ENCODE data around the gene ITFG2.
A peak's percentile ranks its signal among the peaks of the same experiment; 100 is the strongest.

Gene ITFG2

GRCh38 chr12:2772370-2772769, 40.1 kb upstream of the ITFG2 start:
- no peak for DNase-seq (ENCODE audit: low read depth)
- TF ChIP-seq, protein P1, sequence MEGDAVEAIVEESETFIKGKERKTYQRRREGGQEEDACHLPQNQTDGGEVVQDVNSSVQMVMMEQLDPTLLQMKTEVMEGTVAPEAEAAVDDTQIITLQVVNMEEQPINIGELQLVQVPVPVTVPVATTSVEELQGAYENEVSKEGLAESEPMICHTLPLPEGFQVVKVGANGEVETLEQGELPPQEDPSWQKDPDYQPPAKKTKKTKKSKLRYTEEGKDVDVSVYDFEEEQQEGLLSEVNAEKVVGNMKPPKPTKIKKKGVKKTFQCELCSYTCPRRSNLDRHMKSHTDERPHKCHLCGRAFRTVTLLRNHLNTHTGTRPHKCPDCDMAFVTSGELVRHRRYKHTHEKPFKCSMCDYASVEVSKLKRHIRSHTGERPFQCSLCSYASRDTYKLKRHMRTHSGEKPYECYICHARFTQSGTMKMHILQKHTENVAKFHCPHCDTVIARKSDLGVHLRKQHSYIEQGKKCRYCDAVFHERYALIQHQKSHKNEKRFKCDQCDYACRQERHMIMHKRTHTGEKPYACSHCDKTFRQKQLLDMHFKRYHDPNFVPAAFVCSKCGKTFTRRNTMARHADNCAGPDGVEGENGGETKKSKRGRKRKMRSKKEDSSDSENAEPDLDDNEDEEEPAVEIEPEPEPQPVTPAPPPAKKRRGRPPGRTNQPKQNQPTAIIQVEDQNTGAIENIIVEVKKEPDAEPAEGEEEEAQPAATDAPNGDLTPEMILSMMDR (IDR thresholded peaks at IDR 0.05; ENCODE audit: low read depth, low read length, missing control alignments): no peak
- no peak overlapping the region for H3K4me3 ChIP-seq (ENCODE audit: low read depth, low read length)

DNA sequence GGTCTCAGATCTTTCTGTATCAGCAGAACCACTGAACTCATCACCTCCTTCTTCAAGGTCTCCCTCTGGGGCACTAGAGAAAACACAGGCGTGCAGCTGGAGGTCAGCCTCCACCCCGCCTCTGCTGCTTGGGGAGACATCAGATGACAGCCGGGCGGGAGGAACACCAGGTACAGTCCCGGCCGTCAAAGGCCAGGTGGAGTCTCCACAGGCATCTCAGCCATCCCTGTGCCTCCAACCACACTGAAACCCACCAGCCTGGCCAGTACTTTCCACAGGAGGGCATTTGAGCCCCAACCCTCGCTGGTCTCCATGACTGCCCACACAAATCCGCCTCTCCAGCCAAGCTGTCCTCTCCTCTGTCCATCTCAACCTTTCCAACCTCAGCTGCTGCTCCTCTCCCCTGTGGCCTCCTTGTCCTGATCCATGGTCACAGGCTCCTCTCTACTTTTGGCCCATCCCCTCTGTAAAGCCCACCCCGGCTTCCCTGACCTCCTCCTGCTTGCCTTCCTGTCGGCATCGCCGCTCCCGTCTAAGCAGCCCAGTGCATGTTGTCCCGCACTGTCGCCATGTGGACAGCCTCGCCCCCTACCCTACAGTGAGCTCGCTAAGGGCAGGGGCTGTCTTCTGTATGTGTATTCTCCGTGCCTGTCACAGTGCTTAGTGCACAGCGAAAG, 39.1 kb upstream of the ITFG2 start:
- DNase-seq (ENCODE audit: low read depth): no peak
- no peak overlapping the region for H3K4me3 ChIP-seq (ENCODE audit: low read depth, low read length)
- TF ChIP-seq, protein P1 (IDR thresholded peaks at IDR 0.05; ENCODE audit: low read depth, low read length, missing control alignments): no peak

- no peak overlapping the region for H3K4me3 ChIP-seq (ENCODE audit: low read depth, low read length)
- TF ChIP-seq, protein P1 (IDR thresholded peaks at IDR 0.05; ENCODE audit: low read depth, low read length, missing control alignments): no peak
- DNase-seq (ENCODE audit: low read depth): no peak
Observed at GRCh38 chr12:2775431-2775830, 37.0 kb upstream of the ITFG2 start.

GRCh38 chr12:2776129-2776806, 36.2 kb upstream of the ITFG2 start:
- DNase-seq (ENCODE audit: low read depth): no peak
- TF ChIP-seq, protein P1 (IDR thresholded peaks at IDR 0.05; ENCODE audit: low read depth, low read length, missing control alignments): no peak

GRCh38 chr12:2779281-2779680, 33.2 kb upstream of the ITFG2 start:
- no peak overlapping the region for H3K4me3 ChIP-seq (ENCODE audit: low read depth, low read length)
- TF ChIP-seq, protein P1 (IDR thresholded peaks at IDR 0.05; ENCODE audit: low read depth, low read length, missing control alignments): no peak
- DNase-seq (ENCODE audit: low read depth): no peak

More at GRCh38 chr12:2776129-2776806, 36.2 kb upstream of the ITFG2 start:
- H3K4me3 ChIP-seq (ENCODE audit: low read depth, low read length): no peak overlapping the region

- TF ChIP-seq, protein P1 (IDR thresholded peaks at IDR 0.05; ENCODE audit: low read depth, low read length, missing control alignments): peak; percentile 92
- DNase-seq (ENCODE audit: low read depth): no peak
- no peak overlapping the region for H3K4me3 ChIP-seq (ENCODE audit: low read depth, low read length)
Observed at GRCh38 chr12:2783936-2784600, 28.4 kb upstream of the ITFG2 start.
